Activated CD8-positive, alpha-beta memory T cell treated with anti-CD3 and anti-CD28 coated beads, Interleukin-2, amount 50 U/mL, for 4 hours (primary cell): ENCODE results near the gene CCK.

Source experiments
- DNase-seq: peaks from one replicate; pipeline ENCODE4 v3.0.0-alpha.2; 2020

CCK gene

DNA sequence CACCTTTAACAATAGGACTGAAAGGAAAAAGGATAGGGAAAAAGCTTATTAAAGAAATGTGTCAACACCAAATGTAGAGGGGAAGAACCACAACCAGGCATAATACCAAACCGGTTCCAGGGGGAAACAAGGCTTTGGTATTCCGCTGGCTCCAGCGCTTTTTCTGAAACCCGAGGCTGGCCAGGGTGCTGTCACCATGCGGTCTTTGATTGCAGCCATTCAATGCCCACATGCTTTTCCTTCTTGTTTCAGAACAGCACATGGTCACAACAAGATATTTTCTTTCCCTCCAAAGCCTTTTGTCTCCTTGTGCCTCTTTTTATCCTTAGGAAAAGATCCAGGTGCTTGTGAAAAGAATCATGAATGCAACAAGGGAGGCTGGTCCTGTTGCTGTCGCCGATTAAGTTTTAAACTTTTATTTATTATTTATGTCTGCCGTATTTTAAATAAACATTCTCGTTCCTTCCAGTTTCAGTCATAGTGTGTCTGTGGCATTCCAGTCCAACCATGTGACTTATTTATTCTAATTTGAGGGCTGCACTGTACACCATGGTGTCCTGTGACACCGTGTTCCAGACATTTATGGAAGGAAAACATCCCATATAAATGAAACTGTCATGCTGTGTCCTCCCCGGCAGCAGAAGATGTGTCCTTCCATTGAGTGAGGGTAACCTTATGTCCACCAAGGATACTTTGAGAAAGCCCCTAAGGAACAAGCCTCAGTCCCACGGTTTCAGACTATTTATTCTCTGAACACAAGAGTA, 41.1 kb downstream of the CCK start:
- DNase-seq = no peak

- no peak for DNase-seq
Measured at GRCh38 chr3:42224178-42224577, 41.8 kb downstream of the CCK start.

GRCh38 chr3:42222942-42223693, 42.9 kb downstream of the CCK start:
- DNase-seq = no peak

DNA sequence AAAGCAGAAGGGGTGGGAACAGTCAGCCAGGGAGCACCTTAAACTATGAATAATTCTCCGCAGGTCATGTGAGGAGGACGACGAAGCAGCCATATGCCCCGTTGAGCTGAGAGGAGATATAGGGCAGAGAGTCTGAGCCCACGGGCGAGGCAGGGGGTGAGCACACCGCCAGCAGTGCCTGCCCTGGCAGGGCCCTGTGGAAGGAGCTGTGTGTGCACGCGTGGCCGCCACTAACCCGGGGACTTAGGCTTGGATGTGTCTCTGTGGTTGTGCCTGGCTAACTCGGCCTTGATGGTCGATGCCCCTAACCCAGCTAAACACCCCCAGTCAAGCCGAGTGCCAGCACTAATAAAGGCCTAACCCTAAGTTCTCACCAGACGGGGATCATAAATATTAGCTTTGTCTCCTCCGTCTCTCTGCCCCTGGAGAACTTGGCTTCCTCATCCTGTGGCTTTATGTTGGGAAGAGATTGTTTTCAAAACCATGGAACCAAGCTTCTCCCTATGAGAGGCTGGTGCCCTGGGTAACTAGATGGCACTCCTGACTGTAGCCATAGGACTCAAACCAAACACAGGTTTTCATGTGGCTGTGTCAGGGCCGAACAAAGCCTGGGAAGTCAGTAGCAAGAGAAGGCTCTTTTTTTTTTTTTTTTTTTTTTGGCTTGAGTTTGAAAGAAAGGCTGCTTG, 45.4 kb downstream of the CCK start:
- DNase-seq = no peak

GRCh38 chr3:42216931-42217333, 49.1 kb downstream of the CCK start:
- no peak for DNase-seq

- no peak for DNase-seq
Measured at GRCh38 chr3:42216302-42216701, 49.7 kb downstream of the CCK start.

- DNase-seq = no peak
Measured at GRCh38 chr3:42214565-42215283, 51.3 kb downstream of the CCK start.

DNA sequence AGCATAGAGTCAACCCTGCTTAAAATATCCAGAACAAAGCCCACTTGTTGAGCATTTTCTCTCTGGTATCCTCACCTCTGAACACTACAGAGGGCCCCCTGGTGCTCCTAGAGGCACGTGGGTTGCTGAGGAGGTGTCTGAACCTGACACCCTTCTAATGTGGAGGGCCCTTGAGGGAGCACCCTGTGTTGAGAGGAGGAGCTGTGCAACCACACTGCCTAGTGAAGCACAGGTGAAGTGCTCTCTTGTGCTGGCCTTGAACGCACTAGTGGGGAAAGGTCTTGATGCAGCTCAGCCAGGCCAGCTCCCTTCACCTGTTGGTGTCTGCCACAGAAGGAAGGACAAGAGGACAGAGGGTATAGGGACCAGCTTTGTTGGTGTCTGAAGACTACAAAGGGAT, 51.9 kb downstream of the CCK start:
- DNase-seq = no peak

- DNase-seq = no peak
Measured at GRCh38 chr3:42213417-42213816, 52.6 kb downstream of the CCK start.

DNA sequence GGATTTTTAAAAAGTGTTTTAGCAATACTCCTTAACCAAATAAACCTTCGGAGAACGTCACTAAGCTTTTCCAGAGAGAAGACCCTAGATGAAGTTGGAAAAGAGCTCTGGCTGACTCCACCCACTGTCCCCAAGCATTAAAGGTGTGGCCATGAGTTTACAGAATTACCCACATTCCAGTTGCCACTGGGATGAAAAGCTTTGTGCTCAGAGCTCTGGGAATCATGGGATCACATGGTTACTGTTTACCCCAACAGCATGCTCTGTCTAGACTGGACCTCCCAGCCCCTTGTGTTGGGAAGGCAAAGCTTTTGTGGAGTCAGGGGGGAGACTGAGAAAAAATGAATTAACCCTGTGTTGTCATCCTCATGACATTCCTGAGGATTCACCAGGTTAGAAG, 55.3 kb downstream of the CCK start:
- no peak for DNase-seq

- no peak for DNase-seq
Measured at GRCh38 chr3:42209917-42210316, 56.1 kb downstream of the CCK start.
